IMR-90 (cell line): Measurements from ENCODE around the gene PRR19. TPM values are rescaled to one million over a fixed set of nuclear protein-coding genes. Genes with fewer than 3 reads are reported as not detected.
A peak's percentile ranks its signal among the peaks of the same experiment; 100 is the strongest.

Source experiments
- ATAC-seq: fragments of 200-7000 bp; cut with Tn5 transposase; 2 replicates; pipeline ENCODE4 v1.9.1; 2020; ENCODE audit warnings: low read depth, mild to moderate bottlenecking, moderate library complexity
- BruUV-seq: library from RNA; stranded (reverse); fragments of 400-500 nt; replicated peaks from 2 replicates; lab custom pipeline; 2021; lab: Mats Ljungman, UMichigan
- CTCF ChIA-PET: fragments of 300-600 bp; formaldehyde crosslinking; extraction: SDS; loops from one replicate; lab custom pipeline; 2021; ENCODE audit warnings: antibody characterized with exemption; lab: Yijun Ruan, JAX
- POLR2A ChIA-PET: fragments of 300-600 bp; sonication (Branson Sonifier 250); formaldehyde crosslinking; loops from one replicate; lab custom pipeline; 2022; ENCODE audit warnings: antibody characterized with exemption; ENCODE audit not compliant: unreplicated experiment; lab: Charles Lee
- DNase-seq: peaks from one replicate; pipeline ENCODE4 v3.0.0; 2013
- H2AFZ ChIP-seq: replicated peaks from 2 replicates; pipeline ENCODE3; 2013; ENCODE audit warnings: low read length, mild to moderate bottlenecking; ENCODE audit not compliant: poor library complexity
- H2AK5ac ChIP-seq: 2 replicates; pipeline ENCODE4 v1.6.1; 2013; ENCODE audit warnings: low read depth, low read length, inconsistent platforms
- H2AK9ac ChIP-seq: replicated peaks from 2 replicates; pipeline ENCODE3; 2013; ENCODE audit warnings: mild to moderate bottlenecking, low read depth, low read length, moderate library complexity; ENCODE audit not compliant: poor library complexity
- H2BK120ac ChIP-seq: 2 replicates; pipeline ENCODE4 v1.6.1; 2013; ENCODE audit warnings: low read depth, low read length, inconsistent platforms
- H2BK15ac ChIP-seq: 3 replicates; pipeline ENCODE4 v1.6.1; 2013; ENCODE audit warnings: low read depth, low read length, inconsistent platforms
- H2BK20ac ChIP-seq: 2 replicates; pipeline ENCODE4 v1.6.1; 2013; ENCODE audit warnings: low read depth, mild to moderate bottlenecking, inconsistent platforms, low read length, moderate library complexity
- H2BK5ac ChIP-seq: 2 replicates; pipeline ENCODE4 v1.6.1; 2013; ENCODE audit warnings: mild to moderate bottlenecking, low read depth, low read length, inconsistent platforms; ENCODE audit not compliant: poor library complexity, severe bottlenecking
- H3K14ac ChIP-seq: replicated peaks from 2 replicates; pipeline ENCODE4 v1.6.1; 2013; ENCODE audit warnings: low read depth, low read length, inconsistent platforms
- H3K18ac ChIP-seq: 2 replicates; pipeline ENCODE4 v1.6.1; 2013; ENCODE audit warnings: low read depth, low read length, control low read depth
- H3K23ac ChIP-seq: 2 replicates; pipeline ENCODE4 v1.6.1; 2013; ENCODE audit warnings: low read depth, low read length, inconsistent platforms
- H3K27ac ChIP-seq: 2 replicates; pipeline ENCODE4 v1.5.1; 2013; ENCODE audit warnings: mild to moderate bottlenecking, control low read depth, low read length; ENCODE audit not compliant: insufficient read depth
- H3K27me3 ChIP-seq: 2 replicates; pipeline ENCODE4 v1.6.1; 2013; ENCODE audit warnings: low read length; ENCODE audit not compliant: control insufficient read depth, insufficient read depth
- H3K36me3 ChIP-seq: 2 replicates; pipeline ENCODE4 v1.6.1; 2013; ENCODE audit warnings: low read length, mixed read lengths; ENCODE audit not compliant: control insufficient read depth, insufficient read depth
- H3K4ac ChIP-seq: 2 replicates; pipeline ENCODE4 v1.6.1; 2013; ENCODE audit warnings: low read depth, low read length, inconsistent platforms
- H3K4me1 ChIP-seq: 2 replicates; pipeline ENCODE4 v1.6.1; 2013; ENCODE audit warnings: low read length, mixed read lengths; ENCODE audit not compliant: control insufficient read depth, insufficient read depth
- H3K4me2 ChIP-seq: 2 replicates; pipeline ENCODE4 v1.6.1; 2013; ENCODE audit warnings: low read depth, mild to moderate bottlenecking, control low read depth, low read length, moderate library complexity
- H3K4me3 ChIP-seq: 2 replicates; pipeline ENCODE4 v1.5.1; 2013; ENCODE audit warnings: low read depth, mild to moderate bottlenecking, control low read depth, low read length, moderate library complexity; ENCODE audit not compliant: insufficient read depth
- H3K56ac ChIP-seq: 2 replicates; pipeline ENCODE4 v1.6.1; 2013; ENCODE audit warnings: low read length, inconsistent platforms; ENCODE audit not compliant: insufficient read depth; ENCODE audit errors: extremely low read depth
- H3K79me1 ChIP-seq, 2 experiments: 2 replicates each; pipeline ENCODE4 v1.6.1; 2013; ENCODE audit warnings: low read length in 2 of 2, inconsistent platforms in 1 of 2, low read depth in 1 of 2
- H3K9ac ChIP-seq: 2 replicates; pipeline ENCODE4 v1.6.1; 2013; ENCODE audit warnings: low read depth, low read length, control low read depth
- H3K9me1 ChIP-seq: 2 replicates; pipeline ENCODE4 v1.6.1; 2013; ENCODE audit warnings: low read length, inconsistent platforms; ENCODE audit not compliant: insufficient read depth
- H3K9me3 ChIP-seq: 2 replicates; pipeline ENCODE4 v1.6.1; 2013; ENCODE audit warnings: low read length; ENCODE audit not compliant: control insufficient read depth, insufficient read depth
- H4K20me1 ChIP-seq: 2 replicates; pipeline ENCODE4 v1.6.1; 2013; ENCODE audit warnings: low read length, inconsistent platforms; ENCODE audit not compliant: insufficient read depth
- H4K5ac ChIP-seq: 2 replicates; pipeline ENCODE4 v1.6.1; 2013; ENCODE audit warnings: mild to moderate bottlenecking, low read depth, low read length, control low read depth
- H4K8ac ChIP-seq, 2 experiments: 2 replicates each; pipeline ENCODE4 v1.6.1; 2013; ENCODE audit warnings: low read depth in 2 of 2, low read length in 2 of 2, control low read depth in 1 of 2, inconsistent platforms in 1 of 2
- H4K91ac ChIP-seq: 2 replicates; pipeline ENCODE4 v1.6.1; 2013; ENCODE audit warnings: low read depth, low read length, inconsistent platforms; ENCODE audit not compliant: insufficient read depth
- BHLHE40 ChIP-seq: fragments of 150-350 bp; IDR thresholded peaks from 2 replicates; pipeline ENCODE4 v1.6.1; 2016; ENCODE audit warnings: mild to moderate bottlenecking, low read depth, low read length
- MXI1 ChIP-seq: IDR thresholded peaks from 2 replicates; pipeline ENCODE4 v1.6.1; 2012; ENCODE audit warnings: low read depth, mild to moderate bottlenecking, low read length, moderate library complexity, borderline replicate concordance
- POLR2A ChIP-seq: IDR thresholded peaks from 2 replicates; pipeline ENCODE4 v1.6.1; 2012; ENCODE audit warnings: mild to moderate bottlenecking, low read depth, low read length
- RAD21 ChIP-seq: IDR thresholded peaks from 2 replicates; pipeline ENCODE4 v1.6.1; 2012; ENCODE audit warnings: low read length, improper control_type of control experiment
- WGBS, 2 experiments: methylation state at CpG; one replicate each; pipeline versions ENCODE4 v1.1.5 to v1.1.7; 2013; ENCODE audit warnings: missing lambda C conversion rate in 2 of 2; ENCODE audit not compliant: insufficient read length in 1 of 2; ENCODE audit errors: extremely low coverage in 2 of 2; 5-methylcytosine and 5-hydroxymethylcytosine counted together
- dilution Hi-C: fragments of 300-500 bp; cut with HindIII; formaldehyde crosslinking; loops from one replicate; pipeline ENCODE4 v1.14.3; 2018; ENCODE audit warnings: low sequenced_read_pairs; ENCODE audit not compliant: unreplicated experiment
- in situ Hi-C: fragments of 300-500 bp; cut with MboI; formaldehyde crosslinking; loops from 3 replicates; pipeline ENCODE4 v1.14.3; 2019; ENCODE audit warnings: low sequenced_read_pairs, inconsistent platforms, mixed read lengths
- intact Hi-C: fragments of 100-400 bp; cut with micrococcal nuclease; formaldehyde crosslinking; loops from 2 replicates; pipeline ENCODE4 v1.10.0; 2022
- polyA plus RNA-seq, 3 experiments: library from polyadenylated mRNA; depleted of rRNA; stranded (reverse); fragments of >200 nt; gene quantifications; 2 replicates each; pipeline ENCODE4 v1.2.3, GENCODE V29; 2012; ENCODE audit warnings: low replicate concordance in 1 of 3
- total RNA-seq: library from RNA; depleted of rRNA; stranded (reverse); fragments of >200 nt; gene quantifications from 2 replicates; pipeline ENCODE4 v1.2.3, GENCODE V29; 2012
- TF ChIP-seq, protein P1 (sequence below): conservative IDR thresholded peaks from 2 replicates; pipeline ENCODE4 v1.5.1; 2012; ENCODE audit warnings: mild to moderate bottlenecking, low read depth, low read length, improper control_type of control experiment

The PRR19 gene
- total and polyA plus RNA-seq, 2 of the 4 experiments (the other 2 are of a cell fraction) = 0.36 to 1.6 TPM

DNA sequence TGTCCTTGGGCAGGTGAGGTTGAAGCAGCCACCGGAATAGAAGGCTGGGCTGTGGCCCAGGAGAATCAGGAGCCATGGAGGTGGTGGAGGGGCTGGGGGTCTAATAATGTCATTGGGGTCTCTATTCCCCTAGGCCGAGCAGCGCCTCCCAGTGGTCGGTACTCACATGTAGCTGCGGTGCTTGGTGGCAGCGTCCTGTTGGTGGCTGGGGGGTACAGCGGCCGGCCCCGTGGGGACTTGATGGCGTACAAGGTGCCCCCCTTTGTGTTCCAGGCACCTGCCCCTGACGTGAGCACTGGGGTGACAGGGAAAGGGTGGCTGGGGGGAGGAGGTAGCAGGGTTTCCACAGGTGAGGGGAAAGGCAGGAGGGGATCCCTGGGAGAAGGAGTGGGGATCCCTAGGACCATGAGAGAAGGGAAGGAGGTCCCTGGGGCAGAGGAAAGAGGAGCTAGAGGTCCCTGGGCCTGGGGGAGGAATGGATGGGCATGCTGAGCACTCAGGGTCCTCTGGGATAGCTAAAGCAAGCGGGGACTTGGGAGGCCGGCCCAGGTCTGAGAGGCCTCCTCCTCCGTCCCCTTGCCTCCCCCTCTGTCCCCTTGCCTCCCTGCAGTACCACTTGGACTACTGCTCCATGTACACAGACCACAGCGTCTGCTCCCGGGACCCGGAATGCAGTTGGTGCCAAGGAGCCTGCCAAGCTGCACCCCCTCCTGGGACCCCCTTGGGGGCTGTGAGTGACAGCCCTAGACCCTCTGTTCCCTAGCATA is 41.6 kb downstream of the PRR19 start:
- Histone ChIP-seq H2AK9ac (no peak overlapping the region), H3K79me1 (no peaks in the 10 kb centered on the region), H3K36me3 (peaks cover 18% of the 10 kb centered on the region; the same call in 1 of the 2 replicates), H3K14ac (no peak overlapping the region), H3K9me1 (no peaks in the 10 kb centered on the region; the same call in 1 of the 2 replicates), H4K91ac (no peak overlapping the region), H4K20me1 (no peaks in the 10 kb centered on the region), H3K23ac (no peak overlapping the region), H2AK5ac (no peak overlapping the region), H3K4me1 (no peaks in the 10 kb centered on the region; the same call in 1 of the 2 replicates), H2BK20ac (no peak overlapping the region), H3K9ac (no peak overlapping the region), H3K18ac (no peak overlapping the region), H4K5ac (no peak overlapping the region), H2BK120ac (no peak overlapping the region), H3K4me2 (no peak overlapping the region), H3K4me3 (no peak overlapping the region), H3K9me3 (no peaks in the 10 kb centered on the region), H3K4ac (no peak overlapping the region), H3K27me3 (no peaks in the 10 kb centered on the region), H3K56ac (no peak overlapping the region), H3K27ac (no peak overlapping the region), H2BK15ac (no peak overlapping the region), H4K8ac (no peak overlapping the region), H2BK5ac (no peak overlapping the region), H2AFZ (no peak overlapping the region)
- no TSS peak for BruUV-seq
- dilution Hi-C loops (no loop called here), intact Hi-C loops (no loop called here), in situ Hi-C loops (no loop called here)
- TF ChIP-seq RAD21 = no peak
- TF ChIP-seq, protein P1, sequence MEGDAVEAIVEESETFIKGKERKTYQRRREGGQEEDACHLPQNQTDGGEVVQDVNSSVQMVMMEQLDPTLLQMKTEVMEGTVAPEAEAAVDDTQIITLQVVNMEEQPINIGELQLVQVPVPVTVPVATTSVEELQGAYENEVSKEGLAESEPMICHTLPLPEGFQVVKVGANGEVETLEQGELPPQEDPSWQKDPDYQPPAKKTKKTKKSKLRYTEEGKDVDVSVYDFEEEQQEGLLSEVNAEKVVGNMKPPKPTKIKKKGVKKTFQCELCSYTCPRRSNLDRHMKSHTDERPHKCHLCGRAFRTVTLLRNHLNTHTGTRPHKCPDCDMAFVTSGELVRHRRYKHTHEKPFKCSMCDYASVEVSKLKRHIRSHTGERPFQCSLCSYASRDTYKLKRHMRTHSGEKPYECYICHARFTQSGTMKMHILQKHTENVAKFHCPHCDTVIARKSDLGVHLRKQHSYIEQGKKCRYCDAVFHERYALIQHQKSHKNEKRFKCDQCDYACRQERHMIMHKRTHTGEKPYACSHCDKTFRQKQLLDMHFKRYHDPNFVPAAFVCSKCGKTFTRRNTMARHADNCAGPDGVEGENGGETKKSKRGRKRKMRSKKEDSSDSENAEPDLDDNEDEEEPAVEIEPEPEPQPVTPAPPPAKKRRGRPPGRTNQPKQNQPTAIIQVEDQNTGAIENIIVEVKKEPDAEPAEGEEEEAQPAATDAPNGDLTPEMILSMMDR = peak; percentile 10; the same call in 1 of the 2 replicates
- no peak for TF ChIP-seq POLR2A
- TF ChIP-seq MXI1 = no peak
- no peak for TF ChIP-seq BHLHE40
- ChIA-PET CTCF (interaction anchor here (1.2 kb wide), 1 partner anchor 12 kb away, joined by 3 read pairs; no protein-coding TSS in a partner anchor), POLR2A (no interaction called here)
- ATAC-seq (no peak), DNase-seq (no peak)
- 79% methylated on average over 11 of the region's 17 CpGs; no CpG with 5 or more reads in 1 of the 2 experiments for WGBS, 2 experiments
